SK-N-SH (cell line): Measurements from ENCODE around the gene CSNK2A3. TPM values are rescaled to one million over a fixed set of nuclear protein-coding genes. Genes with fewer than 3 reads are reported as not detected.

Source experiments
- CTCF ChIA-PET: fragments of 300-600, 350-600 bp; formaldehyde crosslinking; extraction: SDS; loops from one replicate; lab custom pipeline; 2021; lab: Yijun Ruan, JAX
- POLR2A ChIA-PET: fragments of 350-600 bp; sonication (Branson Sonifier 250); formaldehyde crosslinking; extraction: SDS; loops from one replicate; lab custom pipeline; 2020; ENCODE audit warnings: antibody characterized with exemption, inconsistent platforms; lab: Yijun Ruan, JAX
- DNase-seq: peaks from one replicate; pipeline ENCODE4 v3.0.0; 2012
- H2AFZ ChIP-seq: fragments of 200-600 bp; sonication (generic); 2 replicates; pipeline ENCODE4 v1.8.1; 2016; ENCODE audit warnings: antibody characterized with exemption, mild to moderate bottlenecking, low read depth
- H3F3A ChIP-seq: fragments of 200-600 bp; sonication (generic); replicated peaks from 2 replicates; pipeline ENCODE3; 2016; ENCODE audit warnings: antibody characterized with exemption, mild to moderate bottlenecking; ENCODE audit not compliant: insufficient read depth
- H3K27ac ChIP-seq, 2 experiments: fragments of 200-500 bp in 1 of 2; fragments of 200-600 bp in 1 of 2; sonication (Bioruptor generic) in 1 of 2; sonication (generic), shearing (Covaris generic) in 1 of 2; 2 replicates each; pipeline versions ENCODE4 v1.5.1 to v1.6.1; 2014 to 2016; ENCODE audit warnings: low read depth in 2 of 2, inconsistent platforms in 1 of 2, low read length in 1 of 2, mild to moderate bottlenecking in 1 of 2, mixed read lengths in 1 of 2
- H3K27me3 ChIP-seq: fragments of 200-600 bp; sonication (generic), shearing (Covaris generic); 2 replicates; pipeline ENCODE4 v1.6.1; 2016; ENCODE audit warnings: mixed run types; ENCODE audit not compliant: insufficient read depth
- H3K36me3 ChIP-seq, 2 experiments: fragments of 200-500 bp in 1 of 2; fragments of 200-600 bp in 1 of 2; sonication (Bioruptor generic) in 1 of 2; sonication (generic) in 1 of 2; replicated peaks in 1 of 2; 2 replicates each; pipeline versions ENCODE3 to v1.5.1; 2014 to 2016; ENCODE audit warnings: low read length in 1 of 2, mild to moderate bottlenecking in 1 of 2; ENCODE audit not compliant: insufficient read depth in 2 of 2, control insufficient read depth in 1 of 2
- H3K4me1 ChIP-seq, 2 experiments: fragments of 200-500 bp in 1 of 2; fragments of 200-600 bp in 1 of 2; sonication (Bioruptor generic) in 1 of 2; sonication (generic), shearing (Covaris generic) in 1 of 2; 2 replicates each; pipeline versions ENCODE4 v1.5.1 to v1.6.1; 2014 to 2016; ENCODE audit warnings: low read depth in 1 of 2, low read length in 1 of 2, mixed run types in 1 of 2; ENCODE audit not compliant: insufficient read depth in 2 of 2, control insufficient read depth in 1 of 2
- H3K4me2 ChIP-seq: fragments of 200-600 bp; sonication (generic), shearing (Covaris generic); 2 replicates; pipeline ENCODE4 v1.6.1; 2017; ENCODE audit warnings: mixed run types
- H3K4me3 ChIP-seq, 2 experiments: fragments of 200-500 bp in 1 of 2; fragments of 200-600 bp in 1 of 2; sonication (Bioruptor generic) in 1 of 2; sonication (generic), shearing (Covaris generic) in 1 of 2; 2 replicates each; pipeline versions ENCODE4 v1.5.1 to v1.8.1; 2014 to 2016; ENCODE audit warnings: low read depth in 2 of 2, inconsistent platforms in 1 of 2, low read length in 1 of 2, mild to moderate bottlenecking in 1 of 2, mixed read lengths in 1 of 2, moderate library complexity in 1 of 2
- H3K79me2 ChIP-seq: fragments of 200-600 bp; sonication (generic); 2 replicates; pipeline ENCODE4 v1.8.1; 2017; ENCODE audit warnings: mild to moderate bottlenecking; ENCODE audit not compliant: insufficient read depth
- H3K9ac ChIP-seq: fragments of 200-600 bp; sonication (generic); 2 replicates; pipeline ENCODE4 v1.6.1; 2017; ENCODE audit warnings: mixed run types
- H3K9me2 ChIP-seq: fragments of 200-600 bp; sonication (generic); 2 replicates; pipeline ENCODE4 v1.6.1; 2017; ENCODE audit warnings: mixed run types
- H3K9me3 ChIP-seq: fragments of 200-600 bp; sonication (generic); 2 replicates; pipeline ENCODE4 v1.6.1; 2017; ENCODE audit warnings: mixed run types, mild to moderate bottlenecking, moderate library complexity
- H4K20me1 ChIP-seq: fragments of 200-600 bp; sonication (generic); 2 replicates; pipeline ENCODE4 v1.6.1; 2017; ENCODE audit warnings: mild to moderate bottlenecking, mixed run types; ENCODE audit not compliant: insufficient read depth
- CHD2 ChIP-seq: fragments of 150-350 bp; IDR thresholded peaks from 2 replicates; pipeline ENCODE4 v1.6.1; 2018; ENCODE audit warnings: low read length; ENCODE audit not compliant: partially characterized antibody
- EP300 ChIP-seq, 2 experiments: IDR thresholded peaks; 2 replicates each; pipeline versions ENCODE4 v1.4.0 to v1.6.1; 2012; ENCODE audit warnings: borderline replicate concordance in 1 of 2, low read depth in 1 of 2, low read length in 1 of 2
- FOSL2 ChIP-seq: IDR thresholded peaks from 2 replicates; pipeline ENCODE4 v1.4.0; 2012; ENCODE audit warnings: low read depth, mild to moderate bottlenecking, moderate library complexity, borderline replicate concordance
- GABPA ChIP-seq: IDR thresholded peaks from 2 replicates; pipeline ENCODE4 v1.4.0; 2012; ENCODE audit warnings: low read depth, mild to moderate bottlenecking
- GATA2 ChIP-seq: sonication (generic); formaldehyde crosslinking; IDR thresholded peaks from 2 replicates; pipeline ENCODE4 v1.5.0; 2020; ENCODE audit warnings: mild to moderate bottlenecking, missing genetic modification reagents
- JUND ChIP-seq: IDR thresholded peaks from 2 replicates; pipeline ENCODE4 v1.4.0; 2012
- MXI1 ChIP-seq: IDR thresholded peaks from 2 replicates; pipeline ENCODE4 v1.6.1; 2012; ENCODE audit warnings: mild to moderate bottlenecking, low read depth, low read length, improper control_type of control experiment
- NRF1 ChIP-seq: IDR thresholded peaks from 2 replicates; pipeline ENCODE4 v1.6.1; 2012; ENCODE audit warnings: low read depth, mild to moderate bottlenecking, low read length
- POLR2AphosphoS5 ChIP-seq: IDR thresholded peaks from 2 replicates; pipeline ENCODE4 v1.6.1; 2012; ENCODE audit warnings: low read depth, low read length
- RCOR1 ChIP-seq: fragments of 150-350 bp; IDR thresholded peaks from 2 replicates; pipeline ENCODE4 v1.6.1; 2017; ENCODE audit warnings: antibody characterized with exemption, low read length
- RFX5 ChIP-seq: IDR thresholded peaks from 2 replicates; pipeline ENCODE4 v1.6.1; 2012; ENCODE audit warnings: mild to moderate bottlenecking, improper control_type of control experiment, low read length
- RXRA ChIP-seq: IDR thresholded peaks from 2 replicates; pipeline ENCODE4 v1.4.0; 2012; ENCODE audit warnings: low read depth, mild to moderate bottlenecking, borderline replicate concordance
- SIN3A ChIP-seq: IDR thresholded peaks from 2 replicates; pipeline ENCODE4 v1.6.1; 2012; ENCODE audit warnings: low read depth, mild to moderate bottlenecking, low read length, moderate library complexity, borderline replicate concordance
- TAF1 ChIP-seq: IDR thresholded peaks from 2 replicates; pipeline ENCODE4 v1.6.1; 2012; ENCODE audit warnings: low read depth, mild to moderate bottlenecking, low read length, moderate library complexity, borderline replicate concordance
- YY1 ChIP-seq: IDR thresholded peaks from 2 replicates; pipeline ENCODE4 v1.4.0; 2012; ENCODE audit warnings: low read depth, mild to moderate bottlenecking
- WGBS: methylation state at CpG from one replicate; pipeline ENCODE4 v1.1.6; 2017; ENCODE audit warnings: low lambda C conversion rate; 5-methylcytosine and 5-hydroxymethylcytosine counted together
- polyA plus RNA-seq, 3 experiments: library from polyadenylated mRNA; depleted of rRNA; stranded (reverse); fragments of >200 nt; gene quantifications; 2 replicates each; pipeline ENCODE4 v1.2.3, GENCODE V29; 2012
- TF ChIP-seq, protein P1 (sequence below): IDR thresholded peaks from 2 replicates; pipeline ENCODE4 v1.4.0; 2012; ENCODE audit warnings: low read depth
- TF ChIP-seq, protein P2 (sequence below): IDR thresholded peaks from 2 replicates; pipeline ENCODE4; 2012
- TF ChIP-seq, protein P3 (sequence below): fragments of 150-350 bp; IDR thresholded peaks from 2 replicates; pipeline ENCODE4 v1.6.1; 2016; ENCODE audit warnings: mild to moderate bottlenecking, low read depth, low read length
- TF ChIP-seq, protein P4 (sequence below): IDR thresholded peaks from 2 replicates; pipeline ENCODE4 v1.4.0; 2012; ENCODE audit warnings: low read depth, borderline replicate concordance

CSNK2A3 gene
- polyA plus RNA-seq, 1 of the 3 experiments (the other 2 are of a cell fraction): 0.31 TPM

DNA sequence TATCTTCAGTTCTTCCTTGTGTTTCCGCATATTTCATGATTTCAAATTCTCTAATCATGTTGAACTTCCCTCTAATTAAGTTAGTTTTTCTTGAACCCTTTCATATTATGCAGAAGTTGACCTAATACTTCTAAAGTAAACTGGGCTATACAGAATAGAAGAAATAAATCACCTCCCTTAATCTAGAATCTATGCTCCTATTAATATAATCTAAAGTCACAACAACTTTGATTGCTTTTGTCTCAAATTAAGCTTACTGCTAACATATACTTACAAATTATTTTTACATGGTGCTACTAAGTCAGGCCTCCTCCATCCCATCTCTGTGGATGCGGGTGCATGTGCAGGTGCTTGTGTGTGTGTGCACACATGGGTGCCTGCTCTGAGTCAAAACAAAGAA, 27.3 kb upstream of the CSNK2A3 start:
- POLR2A ChIA-PET: no interaction called here
- Histone ChIP-seq H2AFZ (no peak overlapping the region), H3F3A (no peaks in the 10 kb centered on the region), H4K20me1 (no peaks in the 10 kb centered on the region), H3K27me3 (no peaks in the 10 kb centered on the region), H3K4me1 (peaks cover 0 to 29% of the 10 kb centered on the region in 2 experiments; a peak in 2 of 4 replicates), H3K9me3 (no peaks in the 10 kb centered on the region), H3K4me2 (no peak overlapping the region), H3K27ac (no peak overlapping the region), H3K36me3 (no peaks in the 10 kb centered on the region), H3K9me2 (no peaks in the 10 kb centered on the region), H3K4me3 (no peak overlapping the region), H3K9ac (no peak overlapping the region), H3K79me2 (no peaks in the 10 kb centered on the region)
- TF ChIP-seq TAF1 (no peak), RCOR1 (no peak), SIN3A (no peak), JUND (no peak), EP300 (IDR thresholded peaks at IDR 0.05; ENCODE audit: borderline replicate concordance in 1 of 2, low read depth in 1 of 2, low read length in 1 of 2) (no peak), CHD2 (no peak), FOSL2 (no peak), RXRA (no peak), RFX5 (no peak), NRF1 (no peak), GATA2 (CRISPR knock-in tag) (no peak), MXI1 (no peak), YY1 (no peak), POLR2AphosphoS5 (no peak), GABPA (no peak)
- TF ChIP-seq, protein P1, sequence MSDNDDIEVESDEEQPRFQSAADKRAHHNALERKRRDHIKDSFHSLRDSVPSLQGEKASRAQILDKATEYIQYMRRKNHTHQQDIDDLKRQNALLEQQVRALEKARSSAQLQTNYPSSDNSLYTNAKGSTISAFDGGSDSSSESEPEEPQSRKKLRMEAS: no peak
- TF ChIP-seq, protein P2, sequence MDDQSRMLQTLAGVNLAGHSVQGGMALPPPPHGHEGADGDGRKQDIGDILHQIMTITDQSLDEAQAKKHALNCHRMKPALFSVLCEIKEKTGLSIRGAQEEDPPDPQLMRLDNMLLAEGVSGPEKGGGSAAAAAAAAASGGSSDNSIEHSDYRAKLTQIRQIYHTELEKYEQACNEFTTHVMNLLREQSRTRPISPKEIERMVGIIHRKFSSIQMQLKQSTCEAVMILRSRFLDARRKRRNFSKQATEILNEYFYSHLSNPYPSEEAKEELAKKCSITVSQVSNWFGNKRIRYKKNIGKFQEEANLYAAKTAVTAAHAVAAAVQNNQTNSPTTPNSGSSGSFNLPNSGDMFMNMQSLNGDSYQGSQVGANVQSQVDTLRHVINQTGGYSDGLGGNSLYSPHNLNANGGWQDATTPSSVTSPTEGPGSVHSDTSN: no peak
- TF ChIP-seq, protein P3, sequence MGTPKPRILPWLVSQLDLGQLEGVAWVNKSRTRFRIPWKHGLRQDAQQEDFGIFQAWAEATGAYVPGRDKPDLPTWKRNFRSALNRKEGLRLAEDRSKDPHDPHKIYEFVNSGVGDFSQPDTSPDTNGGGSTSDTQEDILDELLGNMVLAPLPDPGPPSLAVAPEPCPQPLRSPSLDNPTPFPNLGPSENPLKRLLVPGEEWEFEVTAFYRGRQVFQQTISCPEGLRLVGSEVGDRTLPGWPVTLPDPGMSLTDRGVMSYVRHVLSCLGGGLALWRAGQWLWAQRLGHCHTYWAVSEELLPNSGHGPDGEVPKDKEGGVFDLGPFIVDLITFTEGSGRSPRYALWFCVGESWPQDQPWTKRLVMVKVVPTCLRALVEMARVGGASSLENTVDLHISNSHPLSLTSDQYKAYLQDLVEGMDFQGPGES: no peak
- TF ChIP-seq, protein P4, sequence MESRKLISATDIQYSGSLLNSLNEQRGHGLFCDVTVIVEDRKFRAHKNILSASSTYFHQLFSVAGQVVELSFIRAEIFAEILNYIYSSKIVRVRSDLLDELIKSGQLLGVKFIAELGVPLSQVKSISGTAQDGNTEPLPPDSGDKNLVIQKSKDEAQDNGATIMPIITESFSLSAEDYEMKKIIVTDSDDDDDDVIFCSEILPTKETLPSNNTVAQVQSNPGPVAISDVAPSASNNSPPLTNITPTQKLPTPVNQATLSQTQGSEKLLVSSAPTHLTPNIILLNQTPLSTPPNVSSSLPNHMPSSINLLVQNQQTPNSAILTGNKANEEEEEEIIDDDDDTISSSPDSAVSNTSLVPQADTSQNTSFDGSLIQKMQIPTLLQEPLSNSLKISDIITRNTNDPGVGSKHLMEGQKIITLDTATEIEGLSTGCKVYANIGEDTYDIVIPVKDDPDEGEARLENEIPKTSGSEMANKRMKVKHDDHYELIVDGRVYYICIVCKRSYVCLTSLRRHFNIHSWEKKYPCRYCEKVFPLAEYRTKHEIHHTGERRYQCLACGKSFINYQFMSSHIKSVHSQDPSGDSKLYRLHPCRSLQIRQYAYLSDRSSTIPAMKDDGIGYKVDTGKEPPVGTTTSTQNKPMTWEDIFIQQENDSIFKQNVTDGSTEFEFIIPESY: no peak
- CTCF ChIA-PET: no interaction called here
- 80% methylated on average over 2 of the region's 2 CpGs for WGBS
- DNase-seq: no peak
